ENCODE results near the gene SLC16A7.

DNA sequence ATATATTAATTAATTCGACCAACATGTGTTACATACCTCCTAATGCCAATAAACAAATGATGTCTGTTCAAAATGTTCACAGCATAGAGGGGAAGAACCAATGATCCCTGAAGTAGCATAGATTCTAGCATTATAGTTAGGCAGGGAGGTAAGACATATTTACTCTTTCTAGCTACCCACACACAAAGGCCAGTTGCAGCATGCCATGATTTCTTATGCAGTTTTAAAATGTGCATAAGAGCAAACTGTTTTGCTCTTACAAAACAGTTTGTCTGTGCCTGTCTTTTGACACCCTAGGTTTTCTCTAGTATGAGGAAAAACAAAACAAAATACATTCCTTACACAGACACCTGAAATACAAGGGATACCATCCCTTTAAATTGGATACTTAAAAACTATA, 61.9 kb downstream of the SLC16A7 start:
- TF ChIP-seq, protein P1, sequence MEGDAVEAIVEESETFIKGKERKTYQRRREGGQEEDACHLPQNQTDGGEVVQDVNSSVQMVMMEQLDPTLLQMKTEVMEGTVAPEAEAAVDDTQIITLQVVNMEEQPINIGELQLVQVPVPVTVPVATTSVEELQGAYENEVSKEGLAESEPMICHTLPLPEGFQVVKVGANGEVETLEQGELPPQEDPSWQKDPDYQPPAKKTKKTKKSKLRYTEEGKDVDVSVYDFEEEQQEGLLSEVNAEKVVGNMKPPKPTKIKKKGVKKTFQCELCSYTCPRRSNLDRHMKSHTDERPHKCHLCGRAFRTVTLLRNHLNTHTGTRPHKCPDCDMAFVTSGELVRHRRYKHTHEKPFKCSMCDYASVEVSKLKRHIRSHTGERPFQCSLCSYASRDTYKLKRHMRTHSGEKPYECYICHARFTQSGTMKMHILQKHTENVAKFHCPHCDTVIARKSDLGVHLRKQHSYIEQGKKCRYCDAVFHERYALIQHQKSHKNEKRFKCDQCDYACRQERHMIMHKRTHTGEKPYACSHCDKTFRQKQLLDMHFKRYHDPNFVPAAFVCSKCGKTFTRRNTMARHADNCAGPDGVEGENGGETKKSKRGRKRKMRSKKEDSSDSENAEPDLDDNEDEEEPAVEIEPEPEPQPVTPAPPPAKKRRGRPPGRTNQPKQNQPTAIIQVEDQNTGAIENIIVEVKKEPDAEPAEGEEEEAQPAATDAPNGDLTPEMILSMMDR (conservative IDR thresholded peaks at IDR 0.05): no peak
- TF ChIP-seq EZH2 (IDR thresholded peaks at IDR 0.05; ENCODE audit: low read depth): no peak
